Tibial artery (tissue), 4 donors: ENCODE results near the gene FOXS1.
A peak's percentile ranks its signal among the peaks of the same experiment; 100 is the strongest.

ENCODE experiments used
- DNase-seq, 2 donors: peaks; one replicate each; pipeline ENCODE4 v3.0.0-alpha.2; 2019
- H3K27ac ChIP-seq, 2 donors: fragments of 200-600 bp; sonication (generic) in 1 of 2; 1 replicate in 1 of 2; 2 replicates in 1 of 2; pipeline ENCODE4 v1.5.1; 2018 to 2019; ENCODE audit warnings: mild to moderate bottlenecking in 1 of 2
- H3K27me3 ChIP-seq, 2 donors: fragments of 200-600 bp; sonication (generic) in 1 of 2; one replicate each; pipeline versions ENCODE4 v1.5.1 to v1.6.0; 2016 to 2019
- H3K36me3 ChIP-seq, 3 donors: fragments of 200-600 bp; sonication (generic) in 2 of 3; one replicate each; pipeline ENCODE4 v1.5.1; 2016 to 2019; ENCODE audit warnings: mild to moderate bottlenecking in 2 of 3
- H3K4me1 ChIP-seq, 4 donors: fragments of 200-600 bp; sonication (generic) in 2 of 4; 1 replicate in 3 of 4; 2 replicates in 1 of 4; pipeline ENCODE4 v1.5.1; 2016 to 2019
- H3K4me3 ChIP-seq, 2 donors: fragments of 200-600 bp; sonication (generic) in 1 of 2; 1 replicate in 1 of 2; 2 replicates in 1 of 2; pipeline ENCODE4 v1.5.1; 2018 to 2019; ENCODE audit warnings: mild to moderate bottlenecking in 2 of 2
- H3K9me3 ChIP-seq, 3 donors: fragments of 200-600 bp; sonication (generic) in 1 of 3; one replicate each; pipeline ENCODE4 v1.5.1; 2016 to 2019
- intact Hi-C: fragments of 100-400 bp; cut with DNase I; formaldehyde crosslinking; loops from one replicate; pipeline ENCODE4 v1.15.0; 2023; ENCODE audit warnings: low total_unique reads
- TF ChIP-seq, protein P1 (sequence below), 2 experiments: fragments of 200-600 bp in 1 of 2; fragments of 450-650 bp in 1 of 2; IDR thresholded peaks; one replicate each; pipeline ENCODE4 v1.5.1; 2017 to 2019; ENCODE audit warnings: antibody characterized with exemption in 2 of 2, mild to moderate bottlenecking in 1 of 2, moderate library complexity in 1 of 2

The FOXS1 gene

DNA sequence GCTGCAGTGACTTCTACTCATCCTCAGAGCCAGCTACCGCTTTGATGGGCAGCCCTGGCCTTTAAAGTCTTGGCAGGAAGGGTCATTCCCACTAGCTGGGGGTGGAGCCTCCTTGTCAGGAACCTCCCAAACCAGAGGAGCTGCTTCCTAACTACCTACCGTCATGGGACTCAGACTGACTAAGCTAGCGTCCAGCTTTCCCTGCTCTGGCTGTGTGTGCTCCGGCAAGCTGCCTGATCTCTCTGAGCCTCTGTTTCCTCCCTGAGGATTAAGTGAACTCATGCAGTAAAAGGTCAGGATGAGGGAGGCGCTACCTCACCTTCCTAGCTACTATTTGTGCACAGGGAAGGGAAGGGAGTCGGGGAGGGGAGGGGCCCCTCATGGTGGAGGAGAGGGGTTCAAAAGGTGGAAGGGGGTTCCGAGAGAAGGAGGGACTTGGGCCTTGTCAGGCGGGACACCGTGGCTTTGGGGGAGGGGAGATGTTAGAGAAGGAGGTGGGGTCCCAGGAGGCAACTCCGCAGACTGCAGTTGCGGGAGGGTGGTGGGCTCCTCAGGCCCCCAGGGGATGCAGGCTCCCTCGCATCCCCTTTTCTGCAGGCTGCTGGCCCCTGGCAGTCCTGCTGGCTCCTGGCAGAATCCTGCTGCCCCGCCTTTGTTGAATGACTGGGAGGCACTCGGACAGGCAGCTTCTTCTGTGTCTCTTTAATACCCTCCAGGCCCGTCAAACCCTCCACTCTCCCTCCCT lies 15.2 kb upstream of the FOXS1 start:
- DNase-seq, result no peak
- Histone ChIP-seq H3K4me3 (peak overlapping the region; percentile 42 to 50), H3K9me3 (no peaks in the 10 kb centered on the region), H3K27ac (no peak overlapping the region), H3K36me3 (peaks cover 0 to 5% (median 0%) of the 10 kb centered on the region in 3 donors), H3K4me1 (peaks cover 5 to 22% (median 16%) of the 10 kb centered on the region in 4 donors), H3K27me3 (peaks cover 0 to 54% of the 10 kb centered on the region in 2 donors)
- TF ChIP-seq, protein P1, sequence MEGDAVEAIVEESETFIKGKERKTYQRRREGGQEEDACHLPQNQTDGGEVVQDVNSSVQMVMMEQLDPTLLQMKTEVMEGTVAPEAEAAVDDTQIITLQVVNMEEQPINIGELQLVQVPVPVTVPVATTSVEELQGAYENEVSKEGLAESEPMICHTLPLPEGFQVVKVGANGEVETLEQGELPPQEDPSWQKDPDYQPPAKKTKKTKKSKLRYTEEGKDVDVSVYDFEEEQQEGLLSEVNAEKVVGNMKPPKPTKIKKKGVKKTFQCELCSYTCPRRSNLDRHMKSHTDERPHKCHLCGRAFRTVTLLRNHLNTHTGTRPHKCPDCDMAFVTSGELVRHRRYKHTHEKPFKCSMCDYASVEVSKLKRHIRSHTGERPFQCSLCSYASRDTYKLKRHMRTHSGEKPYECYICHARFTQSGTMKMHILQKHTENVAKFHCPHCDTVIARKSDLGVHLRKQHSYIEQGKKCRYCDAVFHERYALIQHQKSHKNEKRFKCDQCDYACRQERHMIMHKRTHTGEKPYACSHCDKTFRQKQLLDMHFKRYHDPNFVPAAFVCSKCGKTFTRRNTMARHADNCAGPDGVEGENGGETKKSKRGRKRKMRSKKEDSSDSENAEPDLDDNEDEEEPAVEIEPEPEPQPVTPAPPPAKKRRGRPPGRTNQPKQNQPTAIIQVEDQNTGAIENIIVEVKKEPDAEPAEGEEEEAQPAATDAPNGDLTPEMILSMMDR (IDR thresholded peaks at IDR 0.05), result no peak
- intact Hi-C loops, result no loop called here

DNA sequence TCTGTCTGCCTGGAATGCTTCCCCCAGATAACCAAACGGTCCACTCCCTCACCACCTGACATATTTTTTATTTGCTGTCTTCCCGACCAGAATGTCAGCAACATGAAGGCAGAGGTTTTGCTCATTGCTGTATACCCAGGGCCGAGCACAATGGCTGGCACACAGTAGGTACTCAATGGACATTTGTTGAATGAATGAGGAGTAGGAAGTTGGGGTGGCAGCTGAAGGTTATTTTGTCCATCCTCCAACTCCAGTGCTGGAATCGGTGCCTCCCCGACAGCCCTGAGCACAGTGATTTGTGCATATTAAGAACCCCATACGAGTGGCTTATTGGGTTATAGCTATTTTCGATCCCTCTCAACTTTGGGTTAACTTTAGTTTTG lies 14.6 kb upstream of the FOXS1 start:
- H3K4me1 ChIP-seq, result peaks cover 5 to 22% (median 16%) of the 10 kb centered on the region in 4 donors
- no peaks in the 10 kb centered on the region for H3K9me3 ChIP-seq
- H3K27ac ChIP-seq, result no peak overlapping the region
- peaks cover 0 to 59% of the 10 kb centered on the region in 2 donors for H3K27me3 ChIP-seq
- intact Hi-C loops, result loop anchor here (10.0 kb wide), 1 partner anchor 235 kb away; no protein-coding TSS in a partner anchor
- TF ChIP-seq, protein P1 (IDR thresholded peaks at IDR 0.05), result no peak
- H3K36me3 ChIP-seq, result peaks cover 0 to 4% (median 0%) of the 10 kb centered on the region in 3 donors
- no peak overlapping the region for H3K4me3 ChIP-seq
- no peak for DNase-seq

DNA sequence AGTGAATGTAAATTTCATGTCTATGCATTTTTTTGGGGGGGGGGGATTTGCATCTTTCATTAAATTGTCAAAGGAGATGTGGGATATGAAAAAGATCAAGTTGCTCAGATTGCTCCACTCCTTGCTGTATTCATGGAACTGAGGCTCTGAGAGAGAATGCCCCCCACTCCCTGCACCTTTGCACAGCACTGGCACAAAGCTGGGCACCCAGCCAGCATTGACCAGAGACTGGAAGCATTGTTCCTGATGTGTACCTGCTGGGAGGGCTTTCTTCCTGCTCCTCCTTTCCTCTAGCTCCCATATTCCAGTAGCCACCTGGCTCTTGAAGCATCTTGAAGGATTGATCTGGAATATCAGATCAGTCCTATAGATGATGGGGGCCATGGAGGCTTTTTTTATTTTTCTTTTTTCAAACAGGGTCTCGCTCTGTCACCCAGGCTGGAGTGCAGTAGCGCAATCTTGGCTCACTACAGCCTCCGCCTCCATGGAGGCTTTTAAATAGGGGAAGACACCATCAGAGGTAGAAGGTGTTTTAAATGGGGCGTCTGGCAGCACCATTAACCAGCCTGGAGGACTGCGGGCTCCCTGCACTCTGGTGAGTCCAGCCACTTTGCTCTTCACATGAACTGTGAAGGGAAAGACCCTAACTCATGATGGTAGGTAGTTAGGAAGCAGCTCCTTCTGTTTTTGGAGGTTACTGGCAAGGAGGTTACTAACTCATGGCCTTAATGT lies 14.0 kb upstream of the FOXS1 start:
- DNase-seq, result no peak
- no peak overlapping the region for H3K27ac ChIP-seq
- peaks cover 0 to 63% of the 10 kb centered on the region in 2 donors for H3K27me3 ChIP-seq
- no peaks in the 10 kb centered on the region for H3K9me3 ChIP-seq
- TF ChIP-seq, protein P1 (IDR thresholded peaks at IDR 0.05), result no peak
- intact Hi-C loops, result loop anchor here (10.0 kb wide), 1 partner anchor 235 kb away; no protein-coding TSS in a partner anchor
- peaks cover 5 to 22% (median 16%) of the 10 kb centered on the region in 4 donors for H3K4me1 ChIP-seq
- H3K36me3 ChIP-seq, result no peaks in the 10 kb centered on the region
- H3K4me3 ChIP-seq, result no peak overlapping the region

DNA sequence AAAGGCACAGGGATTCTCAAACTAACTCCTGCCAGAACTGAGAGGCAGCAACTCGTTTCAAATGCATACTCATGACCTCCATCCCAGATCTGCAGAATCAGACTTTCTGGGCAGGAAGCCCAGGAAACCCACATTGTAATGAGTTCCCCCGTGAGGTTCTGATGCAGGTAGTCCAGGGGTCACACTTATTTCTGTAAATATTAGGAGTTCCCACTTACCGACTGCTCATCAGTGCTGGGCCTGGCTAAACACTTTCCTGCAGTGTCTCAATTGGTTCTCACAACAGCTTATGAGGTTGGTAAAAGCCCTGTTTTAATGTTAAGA lies 13.3 kb upstream of the FOXS1 start:
- Histone ChIP-seq H3K9me3 (no peaks in the 10 kb centered on the region), H3K27ac (no peak overlapping the region), H3K4me3 (no peak overlapping the region), H3K4me1 (peaks cover 5 to 22% (median 16%) of the 10 kb centered on the region in 4 donors), H3K36me3 (no peaks in the 10 kb centered on the region), H3K27me3 (peaks cover 0 to 70% of the 10 kb centered on the region in 2 donors)
- intact Hi-C loops, result loop anchor here (10.0 kb wide), 1 partner anchor 236 kb away; no protein-coding TSS in a partner anchor
- no peak for DNase-seq
- TF ChIP-seq, protein P1 (IDR thresholded peaks at IDR 0.05), result no peak

DNA sequence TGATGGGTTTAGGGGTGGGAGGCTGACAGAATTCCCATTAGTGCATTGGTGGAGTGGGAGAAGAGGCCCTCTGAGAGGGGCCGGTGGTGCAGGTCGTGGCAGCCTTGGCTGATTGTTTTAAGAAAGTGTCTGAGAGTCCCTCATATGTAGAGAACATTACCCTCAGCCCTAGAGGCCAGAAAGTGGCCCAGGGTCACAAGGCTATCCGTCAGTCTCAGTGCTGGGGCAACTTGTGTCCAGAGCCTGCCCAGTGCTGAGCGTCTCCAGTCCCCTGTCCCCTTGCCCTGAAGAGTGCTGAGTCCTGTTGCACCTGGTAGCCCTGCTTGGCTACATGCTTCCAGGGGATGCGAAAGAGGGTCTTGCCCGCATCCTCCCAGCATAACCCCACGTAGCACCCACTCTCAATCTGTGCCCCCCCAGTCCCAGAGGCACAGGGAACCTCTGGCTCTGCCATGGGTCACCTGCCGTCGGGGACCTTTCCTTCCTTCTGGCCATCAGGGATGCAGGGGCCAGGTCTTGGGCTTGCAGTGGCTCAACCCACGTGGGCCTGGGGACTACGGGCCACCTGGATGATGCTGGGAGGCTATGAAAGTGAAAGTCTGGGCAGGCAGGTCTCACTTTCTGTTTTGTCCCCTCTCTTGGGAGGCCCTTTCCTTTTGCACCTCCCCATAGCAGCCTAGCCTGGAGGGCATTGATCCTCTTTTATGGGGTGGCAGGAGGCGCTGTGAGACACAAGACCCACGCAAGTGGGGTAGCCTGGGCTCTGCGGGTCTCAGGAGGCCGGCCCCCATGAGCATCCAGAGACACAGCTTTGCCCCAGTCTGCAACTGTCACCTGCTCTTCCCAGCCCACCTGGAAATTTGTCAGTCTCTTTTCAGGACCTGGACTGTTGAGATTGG lies 12.7 kb upstream of the FOXS1 start:
- peak in 1 of 2 donors; percentile 45 for DNase-seq
- H3K4me1 ChIP-seq, result peaks cover 5 to 22% (median 16%) of the 10 kb centered on the region in 4 donors
- H3K4me3 ChIP-seq, result no peak overlapping the region
- no peaks in the 10 kb centered on the region for H3K36me3 ChIP-seq
- H3K27me3 ChIP-seq, result peaks cover 0 to 75% of the 10 kb centered on the region in 2 donors
- intact Hi-C loops, result loop anchor here (10.0 kb wide), 1 partner anchor 237 kb away; no protein-coding TSS in a partner anchor
- TF ChIP-seq, protein P1 (IDR thresholded peaks at IDR 0.05), result no peak
- H3K27ac ChIP-seq, result no peak overlapping the region
- H3K9me3 ChIP-seq, result no peaks in the 10 kb centered on the region
